Osteoblast (primary cell): ENCODE measurements around the gene UCHL3. TPM values are rescaled to one million over a fixed set of nuclear protein-coding genes. Genes with fewer than 3 reads are reported as not detected.

Experiments
- DNase-seq: peaks from one replicate; pipeline ENCODE4 v3.0.0; 2011; ENCODE audit warnings: low spot score, mixed read lengths; ENCODE audit not compliant: insufficient read length; ENCODE audit errors: missing footprints
- H2AFZ ChIP-seq: 2 replicates; pipeline ENCODE4 v1.6.0; 2011; ENCODE audit warnings: mild to moderate bottlenecking, low read length
- H3K27ac ChIP-seq: 2 replicates; pipeline ENCODE4 v1.5.1; 2011; ENCODE audit warnings: mild to moderate bottlenecking, low read depth, low read length, moderate library complexity
- H3K27me3 ChIP-seq: 2 replicates; pipeline ENCODE4 v1.6.0; 2012; ENCODE audit warnings: mild to moderate bottlenecking, control low read depth, inconsistent platforms, low read length, moderate library complexity; ENCODE audit not compliant: insufficient read depth
- H3K36me3 ChIP-seq: 2 replicates; pipeline ENCODE4 v1.5.1; 2011; ENCODE audit warnings: mild to moderate bottlenecking, low read length, control low read depth, moderate library complexity; ENCODE audit not compliant: insufficient read depth
- H3K4me1 ChIP-seq: 2 replicates; pipeline ENCODE4 v1.5.1; 2011; ENCODE audit warnings: mild to moderate bottlenecking, low read length, control low read depth, moderate library complexity; ENCODE audit not compliant: insufficient read depth
- H3K4me2 ChIP-seq: 2 replicates; pipeline ENCODE4 v1.6.0; 2011; ENCODE audit warnings: mild to moderate bottlenecking, low read length; ENCODE audit not compliant: insufficient read depth
- H3K4me3 ChIP-seq: fragments of 200-600 bp; sonication (generic); 3 replicates; pipeline ENCODE4 v1.5.1; 2012; ENCODE audit warnings: mild to moderate bottlenecking, low read length, inconsistent platforms; ENCODE audit not compliant: insufficient read depth
- H3K79me2 ChIP-seq: 2 replicates; pipeline ENCODE4 v1.6.0; 2012; ENCODE audit warnings: mild to moderate bottlenecking, low read length, control low read depth, inconsistent platforms; ENCODE audit not compliant: insufficient read depth
- H3K9me3 ChIP-seq: 2 replicates; pipeline ENCODE4 v1.5.1; 2011; ENCODE audit warnings: low read depth, low read length, control low read depth
- H4K20me1 ChIP-seq: 2 replicates; pipeline ENCODE4 v1.6.0; 2012; ENCODE audit warnings: mild to moderate bottlenecking, low read length, control low read depth; ENCODE audit not compliant: insufficient read depth
- total RNA-seq: library from RNA; depleted of rRNA; stranded (reverse); fragments of >200 nt; gene quantifications from 2 replicates; pipeline ENCODE4 v1.2.3, GENCODE V29; 2012
- TF ChIP-seq, protein P1 (sequence below): IDR thresholded peaks from 2 replicates; pipeline ENCODE4 v1.5.1; 2011; ENCODE audit warnings: mild to moderate bottlenecking, low read depth, low read length, moderate library complexity; ENCODE audit errors: extremely low read depth

The UCHL3 gene
- total RNA-seq, 1 donor = 15.6 TPM

DNA sequence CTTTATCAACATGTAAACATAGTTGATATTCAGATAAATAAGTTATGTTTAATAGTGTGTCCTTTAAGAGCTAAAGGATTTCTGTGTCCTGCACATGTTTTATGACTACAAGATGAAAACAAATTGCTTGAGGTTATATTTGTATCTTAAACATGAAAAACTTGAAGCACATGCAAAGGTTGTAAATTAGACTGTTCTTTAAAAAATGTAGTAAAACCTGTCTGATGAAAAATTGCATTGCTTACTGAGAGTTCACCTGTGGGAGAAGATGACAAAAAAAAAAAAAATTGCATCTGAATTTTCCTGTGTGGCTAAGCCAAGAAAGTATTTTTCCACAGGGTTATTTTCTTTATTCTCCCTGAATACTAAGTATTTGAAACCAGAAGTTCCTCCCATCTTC is 60.9 kb downstream of the UCHL3 start:
- Histone ChIP-seq H3K4me2 (no peak overlapping the region), H3K4me1 (no peaks in the 10 kb centered on the region), H4K20me1 (no peaks in the 10 kb centered on the region), H3K4me3 (no peak overlapping the region), H3K27ac (no peak overlapping the region), H2AFZ (no peak overlapping the region), H3K79me2 (no peaks in the 10 kb centered on the region), H3K27me3 (no peaks in the 10 kb centered on the region), H3K36me3 (peaks cover 26% of the 10 kb centered on the region), H3K9me3 (no peaks in the 10 kb centered on the region)
- TF ChIP-seq, protein P1, sequence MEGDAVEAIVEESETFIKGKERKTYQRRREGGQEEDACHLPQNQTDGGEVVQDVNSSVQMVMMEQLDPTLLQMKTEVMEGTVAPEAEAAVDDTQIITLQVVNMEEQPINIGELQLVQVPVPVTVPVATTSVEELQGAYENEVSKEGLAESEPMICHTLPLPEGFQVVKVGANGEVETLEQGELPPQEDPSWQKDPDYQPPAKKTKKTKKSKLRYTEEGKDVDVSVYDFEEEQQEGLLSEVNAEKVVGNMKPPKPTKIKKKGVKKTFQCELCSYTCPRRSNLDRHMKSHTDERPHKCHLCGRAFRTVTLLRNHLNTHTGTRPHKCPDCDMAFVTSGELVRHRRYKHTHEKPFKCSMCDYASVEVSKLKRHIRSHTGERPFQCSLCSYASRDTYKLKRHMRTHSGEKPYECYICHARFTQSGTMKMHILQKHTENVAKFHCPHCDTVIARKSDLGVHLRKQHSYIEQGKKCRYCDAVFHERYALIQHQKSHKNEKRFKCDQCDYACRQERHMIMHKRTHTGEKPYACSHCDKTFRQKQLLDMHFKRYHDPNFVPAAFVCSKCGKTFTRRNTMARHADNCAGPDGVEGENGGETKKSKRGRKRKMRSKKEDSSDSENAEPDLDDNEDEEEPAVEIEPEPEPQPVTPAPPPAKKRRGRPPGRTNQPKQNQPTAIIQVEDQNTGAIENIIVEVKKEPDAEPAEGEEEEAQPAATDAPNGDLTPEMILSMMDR = no peak
- no peak for DNase-seq

DNA sequence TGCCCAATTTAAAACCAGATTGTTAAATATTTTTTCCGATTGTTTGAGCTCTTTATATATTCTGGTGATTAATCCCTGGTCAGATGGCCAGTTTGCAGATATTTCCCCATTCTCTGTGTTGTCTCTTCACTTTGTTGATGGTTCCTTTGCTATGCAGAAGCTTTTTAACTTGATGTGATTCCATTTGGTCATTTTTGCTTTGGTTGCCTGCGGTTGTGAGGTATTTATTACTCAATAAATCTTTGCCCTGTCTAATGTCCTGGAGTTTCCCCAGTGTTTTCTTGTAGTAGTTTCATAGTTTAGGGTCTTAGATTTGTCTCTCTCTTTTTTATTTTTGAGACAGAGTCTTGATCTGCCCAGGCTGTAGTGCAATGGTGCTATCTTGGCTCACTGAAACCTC is 62.8 kb downstream of the UCHL3 start:
- H3K4me3 ChIP-seq = no peak overlapping the region
- DNase-seq = no peak
- no peaks in the 10 kb centered on the region for H3K4me1 ChIP-seq
- H3K4me2 ChIP-seq = no peak overlapping the region
- TF ChIP-seq, protein P1 = no peak
- H3K27me3 ChIP-seq = no peaks in the 10 kb centered on the region
- H3K27ac ChIP-seq = no peak overlapping the region
- H3K9me3 ChIP-seq = no peaks in the 10 kb centered on the region
- peaks cover 6% of the 10 kb centered on the region for H3K79me2 ChIP-seq
- H3K36me3 ChIP-seq = peaks cover 21% of the 10 kb centered on the region
- H4K20me1 ChIP-seq = no peaks in the 10 kb centered on the region
- no peak overlapping the region for H2AFZ ChIP-seq

DNA sequence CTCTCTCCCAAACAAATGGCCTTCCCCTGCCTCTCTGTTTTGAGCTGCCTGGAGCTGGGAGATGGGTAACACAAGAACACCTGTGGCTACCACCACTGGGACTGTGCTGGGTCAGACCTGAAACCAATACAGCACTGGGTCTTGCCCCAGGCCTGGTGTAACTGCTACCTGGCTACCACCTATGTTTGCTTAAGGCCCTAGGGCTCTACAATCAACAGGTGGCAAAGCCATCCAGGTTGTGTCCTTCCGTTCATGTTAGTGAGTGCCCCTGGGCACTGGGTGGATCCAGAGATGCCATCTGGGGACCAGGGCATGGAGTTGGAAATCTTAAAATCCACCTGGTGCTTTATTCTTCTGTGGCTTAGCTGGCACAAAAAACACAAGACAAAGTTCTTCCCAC is 67.6 kb downstream of the UCHL3 start:
- no peak for DNase-seq
- Histone ChIP-seq H3K4me1 (peaks cover 30% of the 10 kb centered on the region), H3K4me2 (no peak overlapping the region), H2AFZ (no peak overlapping the region), H3K4me3 (no peak overlapping the region), H3K36me3 (peaks cover 29% of the 10 kb centered on the region), H3K27me3 (no peaks in the 10 kb centered on the region), H3K27ac (no peak overlapping the region), H3K9me3 (no peaks in the 10 kb centered on the region), H4K20me1 (no peaks in the 10 kb centered on the region), H3K79me2 (peaks cover 18% of the 10 kb centered on the region)
- TF ChIP-seq, protein P1 = no peak

DNA sequence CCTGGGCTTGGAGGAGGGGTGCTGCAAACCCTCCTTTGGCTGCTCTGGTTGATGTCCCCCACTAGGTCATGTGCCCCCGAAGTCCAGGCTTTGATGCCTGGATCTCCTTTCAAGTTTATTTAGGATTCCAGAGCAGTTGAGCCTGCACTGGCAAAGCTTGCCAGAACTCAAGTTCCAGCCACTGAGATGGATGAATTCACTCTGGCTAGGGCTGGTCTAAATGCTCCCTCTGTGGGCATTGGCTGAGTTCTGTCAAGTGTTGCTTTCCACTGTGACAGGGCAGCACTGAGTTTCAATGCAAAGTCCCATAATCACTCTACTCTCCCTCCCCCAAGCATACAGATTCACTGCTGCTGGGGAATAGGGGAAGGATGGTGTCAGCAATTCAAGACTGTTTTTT is 68.7 kb downstream of the UCHL3 start:
- TF ChIP-seq, protein P1 = no peak
- H3K9me3 ChIP-seq = no peaks in the 10 kb centered on the region
- H3K79me2 ChIP-seq = peaks cover 18% of the 10 kb centered on the region
- H4K20me1 ChIP-seq = no peaks in the 10 kb centered on the region
- no peak overlapping the region for H3K4me2 ChIP-seq
- H3K27me3 ChIP-seq = no peaks in the 10 kb centered on the region
- DNase-seq = no peak
- peaks cover 29% of the 10 kb centered on the region for H3K36me3 ChIP-seq
- no peak overlapping the region for H3K4me3 ChIP-seq
- peaks cover 38% of the 10 kb centered on the region for H3K4me1 ChIP-seq
- no peak overlapping the region for H2AFZ ChIP-seq
- H3K27ac ChIP-seq = no peak overlapping the region
